ENCODE data around the gene SRD5A3.

DNA sequence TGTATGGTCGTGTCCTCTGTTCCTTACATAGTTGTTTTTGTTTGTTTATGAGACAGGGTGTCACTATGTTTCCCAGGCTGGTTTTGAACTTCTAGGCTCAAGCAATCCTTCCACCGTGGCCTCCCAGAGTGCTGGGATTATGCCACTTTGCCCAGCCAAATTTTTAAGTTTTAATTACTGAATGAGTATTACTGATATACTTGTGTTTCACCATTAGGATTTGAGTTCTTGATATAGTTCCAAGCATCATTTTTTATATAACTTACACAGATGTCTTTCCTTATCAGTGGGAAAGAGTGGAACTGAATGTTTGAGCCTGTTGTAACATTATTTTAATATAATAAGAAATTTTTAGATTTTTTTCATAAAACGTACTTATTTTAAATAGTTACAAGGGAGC, 70.1 kb downstream of the SRD5A3 start:
- TF ChIP-seq, protein P1, sequence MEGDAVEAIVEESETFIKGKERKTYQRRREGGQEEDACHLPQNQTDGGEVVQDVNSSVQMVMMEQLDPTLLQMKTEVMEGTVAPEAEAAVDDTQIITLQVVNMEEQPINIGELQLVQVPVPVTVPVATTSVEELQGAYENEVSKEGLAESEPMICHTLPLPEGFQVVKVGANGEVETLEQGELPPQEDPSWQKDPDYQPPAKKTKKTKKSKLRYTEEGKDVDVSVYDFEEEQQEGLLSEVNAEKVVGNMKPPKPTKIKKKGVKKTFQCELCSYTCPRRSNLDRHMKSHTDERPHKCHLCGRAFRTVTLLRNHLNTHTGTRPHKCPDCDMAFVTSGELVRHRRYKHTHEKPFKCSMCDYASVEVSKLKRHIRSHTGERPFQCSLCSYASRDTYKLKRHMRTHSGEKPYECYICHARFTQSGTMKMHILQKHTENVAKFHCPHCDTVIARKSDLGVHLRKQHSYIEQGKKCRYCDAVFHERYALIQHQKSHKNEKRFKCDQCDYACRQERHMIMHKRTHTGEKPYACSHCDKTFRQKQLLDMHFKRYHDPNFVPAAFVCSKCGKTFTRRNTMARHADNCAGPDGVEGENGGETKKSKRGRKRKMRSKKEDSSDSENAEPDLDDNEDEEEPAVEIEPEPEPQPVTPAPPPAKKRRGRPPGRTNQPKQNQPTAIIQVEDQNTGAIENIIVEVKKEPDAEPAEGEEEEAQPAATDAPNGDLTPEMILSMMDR (IDR thresholded peaks at IDR 0.05), result no peak
- no peak for TF ChIP-seq POLR2A (IDR thresholded peaks at IDR 0.05)
